Sigmoid colon (tissue), 4 donors: ENCODE data around the gene TMEM63B.

Source experiments
- EP300 ChIP-seq, 4 donors: sonication (generic); formaldehyde crosslinking; IDR thresholded peaks; one replicate each; pipeline ENCODE4 v1.6.1; 2017; ENCODE audit warnings: antibody characterized with exemption in 4 of 4
- POLR2A ChIP-seq, 2 donors: fragments of 450-650 bp; IDR thresholded peaks; one replicate each; pipeline ENCODE4 v1.6.1; 2016; ENCODE audit warnings: antibody characterized with exemption in 2 of 2, mild to moderate bottlenecking in 2 of 2, moderate library complexity in 2 of 2
- POLR2AphosphoS5 ChIP-seq, 4 donors: sonication (generic); formaldehyde crosslinking; IDR thresholded peaks; one replicate each; pipeline ENCODE4 v1.6.1; 2017; ENCODE audit warnings: antibody characterized with exemption in 4 of 4

GRCh38 chr6:44109212-44109611 lies 18.1 kb upstream of the TMEM63B start:
- TF ChIP-seq POLR2A (IDR thresholded peaks at IDR 0.05) (no peak), EP300 (IDR thresholded peaks at IDR 0.05) (no peak), POLR2AphosphoS5 (IDR thresholded peaks at IDR 0.05) (no peak)
